ENCODE results near the gene SIRPG. TPM values are rescaled to one million over a fixed set of nuclear protein-coding genes. Genes with fewer than 3 reads are reported as not detected.

Gene SIRPG
- total and polyA plus RNA-seq, 2 of the 13 experiments (the other 11 are each of a cell fraction or from before 2014, with no cell fraction given): not detected

GRCh38 chr20:1587781-1588532, 69.6 kb downstream of the SIRPG start (continued):
- TF ChIP-seq ZFP36L2 (CRISPR knock-in tag; IDR thresholded peaks at IDR 0.05) (no peak), SATB2 (CRISPR knock-in tag; IDR thresholded peaks at IDR 0.05) (no peak), CHD2 (IDR thresholded peaks at IDR 0.05; ENCODE audit: low read depth, low read length) (no peak), EED (CRISPR knock-in tag; IDR thresholded peaks at IDR 0.05) (no peak), CENPX (CRISPR knock-in tag; IDR thresholded peaks at IDR 0.05) (no peak), RBAK (CRISPR knock-in tag; IDR thresholded peaks at IDR 0.05) (no peak), ZFYVE20 (CRISPR knock-in tag; IDR thresholded peaks at IDR 0.05; ENCODE audit: borderline replicate concordance, low read depth) (no peak), ZNF883 (CRISPR knock-in tag; IDR thresholded peaks at IDR 0.05; ENCODE audit: not compliant biosample characterization) (no peak), ZNF687 (CRISPR knock-in tag; IDR thresholded peaks at IDR 0.05) (no peak), RBFOX2 (IDR thresholded peaks at IDR 0.05; ENCODE audit: low read depth, low read length) (no peak)
- TF ChIP-seq, protein P1, sequence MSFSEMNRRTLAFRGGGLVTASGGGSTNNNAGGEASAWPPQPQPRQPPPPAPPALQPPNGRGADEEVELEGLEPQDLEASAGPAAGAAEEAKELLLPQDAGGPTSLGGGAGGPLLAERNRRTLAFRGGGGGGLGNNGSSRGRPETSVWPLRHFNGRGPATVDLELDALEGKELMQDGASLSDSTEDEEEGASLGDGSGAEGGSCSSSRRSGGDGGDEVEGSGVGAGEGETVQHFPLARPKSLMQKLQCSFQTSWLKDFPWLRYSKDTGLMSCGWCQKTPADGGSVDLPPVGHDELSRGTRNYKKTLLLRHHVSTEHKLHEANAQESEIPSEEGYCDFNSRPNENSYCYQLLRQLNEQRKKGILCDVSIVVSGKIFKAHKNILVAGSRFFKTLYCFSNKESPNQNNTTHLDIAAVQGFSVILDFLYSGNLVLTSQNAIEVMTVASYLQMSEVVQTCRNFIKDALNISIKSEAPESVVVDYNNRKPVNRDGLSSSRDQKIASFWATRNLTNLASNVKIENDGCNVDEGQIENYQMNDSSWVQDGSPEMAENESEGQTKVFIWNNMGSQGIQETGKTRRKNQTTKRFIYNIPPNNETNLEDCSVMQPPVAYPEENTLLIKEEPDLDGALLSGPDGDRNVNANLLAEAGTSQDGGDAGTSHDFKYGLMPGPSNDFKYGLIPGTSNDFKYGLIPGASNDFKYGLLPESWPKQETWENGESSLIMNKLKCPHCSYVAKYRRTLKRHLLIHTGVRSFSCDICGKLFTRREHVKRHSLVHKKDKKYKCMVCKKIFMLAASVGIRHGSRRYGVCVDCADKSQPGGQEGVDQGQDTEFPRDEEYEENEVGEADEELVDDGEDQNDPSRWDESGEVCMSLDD (CRISPR knock-in tag; IDR thresholded peaks at IDR 0.05; ENCODE audit: borderline replicate concordance): no peak
